Measurements from ENCODE around the gene PXDN. TPM values are rescaled to one million over a fixed set of nuclear protein-coding genes. Genes with fewer than 3 reads are reported as not detected.

PXDN gene
- total and polyA plus RNA-seq, 2 experiments from 2014 or later: 85.7 to 129 TPM

GRCh38 chr2:1656961-1657841 is 87.1 kb downstream of the PXDN start:
- Histone ChIP-seq H3K27me3 (no peaks in the 10 kb centered on the region), H3K27ac (no peak overlapping the region), H3K4me3 (no peak overlapping the region), H3K9me3 (ENCODE audit: low read depth) (no peaks in the 10 kb centered on the region), H3K36me3 (peaks cover 14% of the 10 kb centered on the region), H3K4me1 (ENCODE audit: low read depth) (no peaks in the 10 kb centered on the region)
- DNase-seq (ENCODE audit: low read depth in 1 of 2, low spot score in 1 of 2): no peak
- no peak for TF ChIP-seq CTCF (IDR thresholded peaks at IDR 0.05; ENCODE audit: low read depth, low read length)

- DNase-seq (ENCODE audit: low read depth in 1 of 2, low spot score in 1 of 2): no peak
- Histone ChIP-seq H3K9me3 (ENCODE audit: low read depth) (no peaks in the 10 kb centered on the region), H3K4me3 (no peak overlapping the region), H3K27me3 (no peaks in the 10 kb centered on the region), H3K36me3 (peaks cover 9% of the 10 kb centered on the region), H3K27ac (no peak overlapping the region), H3K4me1 (ENCODE audit: low read depth) (no peaks in the 10 kb centered on the region)
- TF ChIP-seq CTCF (IDR thresholded peaks at IDR 0.05; ENCODE audit: low read depth, low read length): no peak
These were observed 87.9 kb downstream of the PXDN start for GRCh38 chr2:1656326-1656960.

- no peak for TF ChIP-seq CTCF (IDR thresholded peaks at IDR 0.05; ENCODE audit: low read depth, low read length)
- H3K36me3 ChIP-seq: peaks cover 4% of the 10 kb centered on the region
- no peak overlapping the region for H3K4me3 ChIP-seq
- H3K9me3 ChIP-seq (ENCODE audit: low read depth): no peaks in the 10 kb centered on the region
- H3K4me1 ChIP-seq (ENCODE audit: low read depth): no peaks in the 10 kb centered on the region
- H3K27me3 ChIP-seq: no peaks in the 10 kb centered on the region
- no peak for DNase-seq (ENCODE audit: low read depth in 1 of 2, low spot score in 1 of 2)
- no peak overlapping the region for H3K27ac ChIP-seq
These were observed 88.9 kb downstream of the PXDN start for GRCh38 chr2:1655461-1655860.

GRCh38 chr2:1654696-1655374 is 89.5 kb downstream of the PXDN start:
- DNase-seq (ENCODE audit: low read depth in 1 of 2, low spot score in 1 of 2): peak in 1 of 2 donors; percentile 46
- Histone ChIP-seq H3K9me3 (ENCODE audit: low read depth) (no peaks in the 10 kb centered on the region), H3K4me1 (ENCODE audit: low read depth) (no peaks in the 10 kb centered on the region), H3K36me3 (peaks cover 3% of the 10 kb centered on the region), H3K27me3 (no peaks in the 10 kb centered on the region), H3K4me3 (no peak overlapping the region), H3K27ac (no peak overlapping the region)
- TF ChIP-seq CTCF (IDR thresholded peaks at IDR 0.05; ENCODE audit: low read depth, low read length): no peak

GRCh38 chr2:1653956-1654695 is 90.2 kb downstream of the PXDN start:
- DNase-seq (ENCODE audit: low read depth in 1 of 2, low spot score in 1 of 2): peak in 1 of 2 donors; percentile 84
- Histone ChIP-seq H3K27ac (no peak overlapping the region), H3K36me3 (peaks cover 3% of the 10 kb centered on the region)

More at GRCh38 chr2:1653956-1654695, 90.2 kb downstream of the PXDN start:
- H3K4me3 ChIP-seq: no peak overlapping the region
- no peak for TF ChIP-seq CTCF (IDR thresholded peaks at IDR 0.05; ENCODE audit: low read depth, low read length)
- H3K9me3 ChIP-seq (ENCODE audit: low read depth): no peaks in the 10 kb centered on the region
- no peaks in the 10 kb centered on the region for H3K27me3 ChIP-seq
- H3K4me1 ChIP-seq (ENCODE audit: low read depth): no peaks in the 10 kb centered on the region
